ENCODE measurements around the gene PLPPR1.

DNA sequence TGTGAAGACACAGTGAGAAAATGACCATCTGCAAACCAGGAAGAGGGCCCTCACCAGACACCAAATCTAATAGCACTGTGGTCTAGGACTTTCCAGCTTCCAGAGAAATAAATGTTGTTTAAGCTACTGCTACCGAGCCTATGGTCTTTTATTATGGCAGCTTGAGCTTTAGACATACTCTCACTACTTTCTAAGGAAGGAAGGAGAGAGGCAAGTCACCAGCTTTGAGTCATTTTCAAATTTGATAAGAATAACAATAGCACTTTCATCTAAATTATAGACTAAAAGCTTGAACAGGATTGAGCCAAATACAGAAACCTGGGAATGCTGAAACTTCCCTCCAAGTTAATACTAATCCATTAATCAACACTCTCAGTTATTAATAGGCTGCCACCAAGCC lies 64.4 kb downstream of the PLPPR1 start:
- TF ChIP-seq, protein P1, sequence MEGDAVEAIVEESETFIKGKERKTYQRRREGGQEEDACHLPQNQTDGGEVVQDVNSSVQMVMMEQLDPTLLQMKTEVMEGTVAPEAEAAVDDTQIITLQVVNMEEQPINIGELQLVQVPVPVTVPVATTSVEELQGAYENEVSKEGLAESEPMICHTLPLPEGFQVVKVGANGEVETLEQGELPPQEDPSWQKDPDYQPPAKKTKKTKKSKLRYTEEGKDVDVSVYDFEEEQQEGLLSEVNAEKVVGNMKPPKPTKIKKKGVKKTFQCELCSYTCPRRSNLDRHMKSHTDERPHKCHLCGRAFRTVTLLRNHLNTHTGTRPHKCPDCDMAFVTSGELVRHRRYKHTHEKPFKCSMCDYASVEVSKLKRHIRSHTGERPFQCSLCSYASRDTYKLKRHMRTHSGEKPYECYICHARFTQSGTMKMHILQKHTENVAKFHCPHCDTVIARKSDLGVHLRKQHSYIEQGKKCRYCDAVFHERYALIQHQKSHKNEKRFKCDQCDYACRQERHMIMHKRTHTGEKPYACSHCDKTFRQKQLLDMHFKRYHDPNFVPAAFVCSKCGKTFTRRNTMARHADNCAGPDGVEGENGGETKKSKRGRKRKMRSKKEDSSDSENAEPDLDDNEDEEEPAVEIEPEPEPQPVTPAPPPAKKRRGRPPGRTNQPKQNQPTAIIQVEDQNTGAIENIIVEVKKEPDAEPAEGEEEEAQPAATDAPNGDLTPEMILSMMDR (IDR thresholded peaks at IDR 0.05), result no peak
- TF ChIP-seq POLR2A (IDR thresholded peaks at IDR 0.05) (no peak), EP300 (IDR thresholded peaks at IDR 0.05) (no peak)
